ENCODE results near the gene FAM107B. TPM values are rescaled to one million over a fixed set of nuclear protein-coding genes. Genes with fewer than 3 reads are reported as not detected.

The FAM107B gene
- total RNA-seq, 1 donor: 30.0 TPM

DNA sequence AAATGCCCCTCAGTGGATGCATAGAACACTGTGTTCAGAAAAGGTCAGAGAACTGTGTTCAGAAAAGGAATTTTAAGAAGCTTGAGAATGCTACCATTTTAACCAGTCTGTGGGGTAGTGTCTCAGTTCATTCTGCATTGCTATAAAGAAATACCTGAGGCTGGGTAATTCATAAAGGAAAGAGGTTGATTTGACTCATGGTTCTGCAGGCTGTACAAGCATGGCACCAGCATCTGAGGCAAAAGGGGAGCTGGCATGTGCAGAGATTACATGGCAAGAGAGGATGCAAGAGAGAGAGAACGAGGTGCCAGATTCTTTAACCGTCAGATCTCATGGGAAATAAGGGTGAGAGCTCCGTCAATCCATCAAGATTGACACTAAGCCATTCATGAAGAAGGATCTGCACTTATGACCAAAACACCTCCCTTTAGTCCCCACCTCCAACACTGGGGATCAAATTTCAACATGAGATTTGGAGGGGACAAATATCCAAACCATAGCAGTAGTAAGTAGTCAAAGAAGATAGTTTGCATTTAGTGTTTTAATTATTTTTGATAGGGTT lies 119.8 kb downstream of the FAM107B start:
- peaks cover 28% of the 10 kb centered on the region for H3K4me1 ChIP-seq (ENCODE audit: insufficient read depth, low read length)
- no peaks in the 10 kb centered on the region for H3K36me3 ChIP-seq (ENCODE audit: insufficient read depth, low read length)
- no peak overlapping the region for H2AFZ ChIP-seq (ENCODE audit: low read length)
- H4K20me1 ChIP-seq (ENCODE audit: insufficient read depth, low read length): no peaks in the 10 kb centered on the region
- no peak overlapping the region for H3K4me2 ChIP-seq (ENCODE audit: insufficient read depth, low read length)
- DNase-seq (ENCODE audit: insufficient read length, low spot score, missing footprints): no peak
- no peak overlapping the region for H3K27ac ChIP-seq (ENCODE audit: low read depth, low read length)
- no peaks in the 10 kb centered on the region for H3K27me3 ChIP-seq (ENCODE audit: insufficient read depth, low read length)
- H3K4me3 ChIP-seq (ENCODE audit: insufficient read depth, low read length): no peak overlapping the region
- H3K9me3 ChIP-seq (ENCODE audit: low read depth, low read length): no peaks in the 10 kb centered on the region
- TF ChIP-seq, protein P1, sequence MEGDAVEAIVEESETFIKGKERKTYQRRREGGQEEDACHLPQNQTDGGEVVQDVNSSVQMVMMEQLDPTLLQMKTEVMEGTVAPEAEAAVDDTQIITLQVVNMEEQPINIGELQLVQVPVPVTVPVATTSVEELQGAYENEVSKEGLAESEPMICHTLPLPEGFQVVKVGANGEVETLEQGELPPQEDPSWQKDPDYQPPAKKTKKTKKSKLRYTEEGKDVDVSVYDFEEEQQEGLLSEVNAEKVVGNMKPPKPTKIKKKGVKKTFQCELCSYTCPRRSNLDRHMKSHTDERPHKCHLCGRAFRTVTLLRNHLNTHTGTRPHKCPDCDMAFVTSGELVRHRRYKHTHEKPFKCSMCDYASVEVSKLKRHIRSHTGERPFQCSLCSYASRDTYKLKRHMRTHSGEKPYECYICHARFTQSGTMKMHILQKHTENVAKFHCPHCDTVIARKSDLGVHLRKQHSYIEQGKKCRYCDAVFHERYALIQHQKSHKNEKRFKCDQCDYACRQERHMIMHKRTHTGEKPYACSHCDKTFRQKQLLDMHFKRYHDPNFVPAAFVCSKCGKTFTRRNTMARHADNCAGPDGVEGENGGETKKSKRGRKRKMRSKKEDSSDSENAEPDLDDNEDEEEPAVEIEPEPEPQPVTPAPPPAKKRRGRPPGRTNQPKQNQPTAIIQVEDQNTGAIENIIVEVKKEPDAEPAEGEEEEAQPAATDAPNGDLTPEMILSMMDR (IDR thresholded peaks at IDR 0.05; ENCODE audit: extremely low read depth, low read depth, low read length): no peak
- no peaks in the 10 kb centered on the region for H3K79me2 ChIP-seq (ENCODE audit: insufficient read depth, low read length)

DNA sequence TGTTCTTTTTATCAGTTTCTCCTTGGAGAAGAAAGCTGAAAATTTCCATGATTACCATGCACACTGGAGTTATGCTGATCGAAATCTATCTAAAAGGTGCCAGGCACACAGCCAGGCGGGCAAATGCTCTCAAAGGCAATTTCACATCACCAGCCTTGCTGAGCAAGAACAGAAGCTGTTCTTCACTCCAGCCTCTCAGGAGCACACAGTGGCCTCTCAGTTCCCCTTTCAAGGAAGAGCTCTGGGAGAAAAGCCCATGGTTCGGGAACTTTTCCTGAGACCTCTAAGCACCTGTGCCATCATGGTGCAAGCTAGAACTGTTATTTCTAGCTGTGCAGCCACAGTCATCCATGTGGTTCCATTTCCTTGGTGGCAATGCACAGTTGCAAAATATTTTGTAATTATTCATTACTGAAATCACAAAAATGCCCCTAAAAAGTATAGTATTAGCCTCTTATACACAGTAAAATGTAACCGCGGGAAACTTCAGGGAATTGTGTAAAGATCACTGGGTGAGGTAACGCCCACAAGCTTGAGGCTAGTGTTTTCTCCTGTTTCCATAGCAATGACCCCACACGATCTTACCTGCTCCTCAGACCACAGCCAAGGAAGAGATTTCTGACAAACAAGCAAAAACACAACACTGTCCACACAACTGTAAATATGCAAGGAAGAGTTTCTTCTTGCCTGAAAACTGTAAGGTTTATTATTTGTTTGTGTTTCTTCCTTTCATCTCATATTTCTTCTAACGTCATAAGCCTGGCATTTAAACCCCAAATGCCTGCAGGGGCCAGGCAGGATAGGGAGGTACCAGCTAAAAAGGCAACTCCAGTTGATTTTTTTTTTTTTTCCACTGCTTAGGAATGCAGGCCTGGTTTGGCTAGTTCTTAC lies 121.2 kb downstream of the FAM107B start:
- no peaks in the 10 kb centered on the region for H3K27me3 ChIP-seq (ENCODE audit: insufficient read depth, low read length)
- no peaks in the 10 kb centered on the region for H3K36me3 ChIP-seq (ENCODE audit: insufficient read depth, low read length)
- H2AFZ ChIP-seq (ENCODE audit: low read length): peak overlapping the region; percentile 32
- no peak overlapping the region for H3K4me3 ChIP-seq (ENCODE audit: insufficient read depth, low read length)
- TF ChIP-seq, protein P1 (IDR thresholded peaks at IDR 0.05; ENCODE audit: extremely low read depth, low read depth, low read length): no peak
- H3K4me2 ChIP-seq (ENCODE audit: insufficient read depth, low read length): peak overlapping the region; percentile 67
- H3K4me1 ChIP-seq (ENCODE audit: insufficient read depth, low read length): peaks cover 27% of the 10 kb centered on the region
- H3K27ac ChIP-seq (ENCODE audit: low read depth, low read length): peak overlapping the region; percentile 71
- H3K9me3 ChIP-seq (ENCODE audit: low read depth, low read length): no peaks in the 10 kb centered on the region
- no peaks in the 10 kb centered on the region for H3K79me2 ChIP-seq (ENCODE audit: insufficient read depth, low read length)
- DNase-seq (ENCODE audit: insufficient read length, low spot score, missing footprints): peak; percentile 84
- no peaks in the 10 kb centered on the region for H4K20me1 ChIP-seq (ENCODE audit: insufficient read depth, low read length)

DNA sequence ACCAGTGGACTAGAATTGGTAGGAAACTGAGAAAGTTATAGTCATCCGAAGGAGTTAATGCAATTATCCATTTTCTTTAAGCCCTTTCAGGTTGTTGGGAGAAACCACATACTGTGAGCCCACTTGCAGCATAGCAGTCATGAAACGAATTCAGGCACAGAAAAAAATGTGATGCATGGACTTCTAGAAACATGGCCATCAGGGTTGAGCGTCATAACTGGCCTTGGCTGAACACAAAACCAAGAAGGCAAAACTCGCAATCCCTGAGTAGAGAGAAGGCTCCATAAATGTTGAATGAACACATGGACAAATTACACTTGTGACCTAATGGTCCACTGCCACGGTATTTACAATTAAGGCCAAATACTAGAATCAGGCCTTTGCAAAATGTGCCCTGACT lies 121.9 kb downstream of the FAM107B start:
- no peak overlapping the region for H3K27ac ChIP-seq (ENCODE audit: low read depth, low read length)

More for the DNA sequence above, 121.9 kb downstream of the FAM107B start:
- H3K4me2 ChIP-seq (ENCODE audit: insufficient read depth, low read length): no peak overlapping the region
- H2AFZ ChIP-seq (ENCODE audit: low read length): no peak overlapping the region
- H3K79me2 ChIP-seq (ENCODE audit: insufficient read depth, low read length): no peaks in the 10 kb centered on the region
- H3K36me3 ChIP-seq (ENCODE audit: insufficient read depth, low read length): no peaks in the 10 kb centered on the region
- H3K9me3 ChIP-seq (ENCODE audit: low read depth, low read length): no peaks in the 10 kb centered on the region
- peaks cover 28% of the 10 kb centered on the region for H3K4me1 ChIP-seq (ENCODE audit: insufficient read depth, low read length)
- TF ChIP-seq, protein P1 (IDR thresholded peaks at IDR 0.05; ENCODE audit: extremely low read depth, low read depth, low read length): no peak
- H3K27me3 ChIP-seq (ENCODE audit: insufficient read depth, low read length): no peaks in the 10 kb centered on the region
- no peak overlapping the region for H3K4me3 ChIP-seq (ENCODE audit: insufficient read depth, low read length)
- no peaks in the 10 kb centered on the region for H4K20me1 ChIP-seq (ENCODE audit: insufficient read depth, low read length)
- no peak for DNase-seq (ENCODE audit: insufficient read length, low spot score, missing footprints)

All from osteoblast (primary cell).